HEK293T (cell line): ENCODE data around the gene MAP3K20.

Source experiments
- FOXA1 ChIP-seq: fragments of 450-650 bp; IDR thresholded peaks from 2 replicates; pipeline ENCODE4 v1.6.1; 2016; ENCODE audit warnings: mild to moderate bottlenecking
- FOXK2 ChIP-seq: fragments of 450-650 bp; IDR thresholded peaks from 2 replicates; pipeline ENCODE4 v1.6.1; 2016; ENCODE audit warnings: mild to moderate bottlenecking
- FOXM1 ChIP-seq: fragments of 450-650 bp; IDR thresholded peaks from 2 replicates; pipeline ENCODE4 v1.6.1; 2017; ENCODE audit warnings: mild to moderate bottlenecking, borderline replicate concordance
- HDGF ChIP-seq: fragments of 450-650 bp; IDR thresholded peaks from 2 replicates; pipeline ENCODE4 v1.6.1; 2017; ENCODE audit warnings: antibody characterized with exemption, borderline replicate concordance
- NFRKB ChIP-seq: fragments of 450-650 bp; IDR thresholded peaks from 2 replicates; pipeline ENCODE4 v1.6.1; 2016; ENCODE audit warnings: mild to moderate bottlenecking, moderate library complexity
- SP1 ChIP-seq: fragments of 450-650 bp; IDR thresholded peaks from 2 replicates; pipeline ENCODE4 v1.6.1; 2017
- SUZ12 ChIP-seq: fragments of 450-650 bp; IDR thresholded peaks from 2 replicates; pipeline ENCODE4 v1.6.1; 2016; ENCODE audit warnings: mild to moderate bottlenecking
- TARDBP ChIP-seq: fragments of 450-650 bp; IDR thresholded peaks from 2 replicates; pipeline ENCODE4 v1.6.1; 2016
- TF ChIP-seq, protein P1 (sequence below): fragments of 450-650 bp; IDR thresholded peaks from 2 replicates; pipeline ENCODE4 v1.6.1; 2016

DNA sequence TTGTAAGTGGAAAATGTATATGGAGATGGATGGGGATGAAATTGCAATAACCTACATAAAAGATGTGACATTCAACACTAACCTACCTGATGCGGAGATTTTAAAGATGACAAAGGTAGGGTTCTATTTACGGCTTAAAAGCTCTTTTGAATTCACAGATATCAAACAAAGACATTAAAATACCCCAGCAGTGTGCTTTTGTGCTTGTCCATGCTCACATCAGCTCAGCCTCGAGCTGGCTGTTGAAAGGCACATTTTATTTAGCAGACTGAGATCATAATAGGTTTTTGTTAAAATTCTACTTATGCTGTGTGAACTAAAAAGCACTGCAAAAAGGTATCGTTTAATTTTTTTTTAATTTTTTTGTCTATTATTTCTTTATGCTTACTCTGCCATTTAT, 183.1 kb downstream of the MAP3K20 start:
- no peak for TF ChIP-seq FOXM1
- no peak for TF ChIP-seq FOXK2
- no peak for TF ChIP-seq HDGF
- no peak for TF ChIP-seq NFRKB
- TF ChIP-seq TARDBP, result no peak
- no peak for TF ChIP-seq FOXA1
- no peak for TF ChIP-seq SUZ12
- no peak for TF ChIP-seq SP1
- TF ChIP-seq, protein P1, sequence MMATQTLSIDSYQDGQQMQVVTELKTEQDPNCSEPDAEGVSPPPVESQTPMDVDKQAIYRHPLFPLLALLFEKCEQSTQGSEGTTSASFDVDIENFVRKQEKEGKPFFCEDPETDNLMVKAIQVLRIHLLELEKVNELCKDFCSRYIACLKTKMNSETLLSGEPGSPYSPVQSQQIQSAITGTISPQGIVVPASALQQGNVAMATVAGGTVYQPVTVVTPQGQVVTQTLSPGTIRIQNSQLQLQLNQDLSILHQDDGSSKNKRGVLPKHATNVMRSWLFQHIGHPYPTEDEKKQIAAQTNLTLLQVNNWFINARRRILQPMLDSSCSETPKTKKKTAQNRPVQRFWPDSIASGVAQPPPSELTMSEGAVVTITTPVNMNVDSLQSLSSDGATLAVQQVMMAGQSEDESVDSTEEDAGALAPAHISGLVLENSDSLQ, result no peak
